HG02678 (cell line): ENCODE results near the gene ZNF22.

Source experiments
- ATAC-seq: cut with Tn5 transposase; IDR thresholded peaks from one replicate; pipeline ENCODE4 v1.9.1; 2021; ENCODE audit warnings: mild to moderate bottlenecking, moderate library complexity; ENCODE audit not compliant: unreplicated experiment

ZNF22 gene

DNA sequence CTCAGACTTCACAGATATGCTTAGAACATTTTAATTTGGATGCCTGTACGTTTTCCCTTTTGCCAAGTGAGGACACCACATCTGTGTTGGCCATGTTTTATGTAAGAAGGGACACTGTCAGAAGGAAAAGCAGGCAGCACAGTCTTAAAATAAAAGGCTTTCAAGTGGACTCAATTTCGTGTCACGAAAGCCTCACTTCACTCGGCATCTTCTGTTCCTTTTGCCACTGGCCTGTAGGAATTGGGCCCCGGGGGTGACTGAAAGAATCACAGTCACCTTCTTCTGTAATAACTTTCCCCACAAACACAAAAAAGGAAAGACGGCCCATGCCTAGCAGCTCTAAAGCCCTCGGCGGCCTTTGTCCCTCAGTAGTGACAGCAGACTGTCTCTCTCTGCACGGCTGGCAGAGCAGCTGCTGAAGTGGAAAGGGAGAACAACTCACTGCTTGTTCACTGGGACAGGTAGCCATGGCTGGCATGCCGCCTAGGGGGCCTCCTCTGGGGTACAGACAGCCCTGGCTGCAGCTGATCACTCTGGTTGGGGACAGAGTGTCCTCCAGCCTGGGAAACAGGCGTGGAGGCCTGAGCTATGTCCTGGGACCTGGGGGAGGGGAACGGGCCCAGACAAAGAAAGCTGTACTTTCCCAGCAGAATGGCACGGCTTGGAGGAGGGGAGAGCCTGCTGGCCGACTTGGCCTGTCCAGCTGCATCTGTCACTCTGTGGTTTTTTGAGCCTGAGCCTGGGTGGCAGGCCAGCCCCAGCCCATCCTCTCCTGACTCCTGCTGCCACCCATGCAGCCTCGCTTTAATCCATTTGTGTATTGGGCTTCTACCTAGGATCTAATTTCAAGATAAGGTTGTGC lies 36.7 kb upstream of the ZNF22 start:
- ATAC-seq: no peak

DNA sequence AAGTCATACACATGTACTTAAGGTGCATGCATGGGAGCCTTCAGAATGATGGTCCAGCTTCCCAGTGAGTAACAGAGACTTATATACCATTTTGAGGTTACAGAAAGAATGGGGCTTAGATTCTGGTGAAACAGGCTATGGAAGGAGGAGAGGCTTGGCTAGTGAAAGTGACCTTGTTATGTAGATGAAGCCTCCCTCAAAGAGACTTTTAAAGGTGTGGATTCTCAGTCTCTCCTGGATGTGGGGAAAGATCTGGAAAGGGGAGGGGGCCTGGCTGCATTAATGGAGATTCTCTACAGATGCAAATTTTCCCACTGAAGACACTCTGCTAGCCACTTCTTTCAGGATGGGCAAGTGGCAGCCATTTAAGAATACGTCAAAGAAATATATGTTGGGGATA lies 35.6 kb upstream of the ZNF22 start:
- ATAC-seq: no peak

- peak; percentile 44 for ATAC-seq
Measured at GRCh38 chr10:44965651-44966097, 35.0 kb upstream of the ZNF22 start.

GRCh38 chr10:44966129-44966815 lies 34.5 kb upstream of the ZNF22 start:
- peak; percentile 36 for ATAC-seq

DNA sequence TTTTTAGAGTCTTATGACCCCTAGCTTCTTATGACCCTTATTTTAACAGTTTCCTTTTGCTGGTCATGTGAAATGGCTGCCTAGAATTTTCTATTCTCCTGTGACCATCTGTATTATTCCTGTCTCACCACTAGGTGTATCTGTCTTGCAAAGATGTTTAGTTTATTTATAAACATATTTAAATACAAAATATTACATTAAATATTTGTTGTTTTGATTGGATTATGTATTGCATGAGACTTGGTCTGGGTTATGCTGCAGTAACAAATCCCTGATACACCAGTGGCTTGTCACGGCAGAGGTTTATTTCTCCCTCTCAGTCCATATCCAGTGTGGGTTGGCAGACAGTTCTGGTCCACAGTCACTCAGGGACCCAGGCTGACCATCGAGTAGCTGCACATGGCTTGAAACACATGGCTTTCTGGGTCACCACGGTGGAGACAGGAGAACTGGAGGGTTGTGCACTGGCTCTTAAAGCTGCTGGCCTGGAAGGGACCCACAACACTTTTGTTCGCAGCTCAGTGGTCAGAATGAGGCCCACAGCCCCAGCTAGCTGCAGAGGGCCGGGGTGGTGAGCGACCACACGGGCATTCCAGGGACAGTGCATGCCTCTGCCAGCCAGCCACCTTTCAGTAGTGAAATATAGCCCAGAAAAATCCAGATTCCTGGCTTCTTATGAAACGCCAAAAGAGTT lies 33.8 kb upstream of the ZNF22 start:
- no peak for ATAC-seq

- ATAC-seq: no peak
Measured at GRCh38 chr10:44967616-44968015, 33.1 kb upstream of the ZNF22 start.

DNA sequence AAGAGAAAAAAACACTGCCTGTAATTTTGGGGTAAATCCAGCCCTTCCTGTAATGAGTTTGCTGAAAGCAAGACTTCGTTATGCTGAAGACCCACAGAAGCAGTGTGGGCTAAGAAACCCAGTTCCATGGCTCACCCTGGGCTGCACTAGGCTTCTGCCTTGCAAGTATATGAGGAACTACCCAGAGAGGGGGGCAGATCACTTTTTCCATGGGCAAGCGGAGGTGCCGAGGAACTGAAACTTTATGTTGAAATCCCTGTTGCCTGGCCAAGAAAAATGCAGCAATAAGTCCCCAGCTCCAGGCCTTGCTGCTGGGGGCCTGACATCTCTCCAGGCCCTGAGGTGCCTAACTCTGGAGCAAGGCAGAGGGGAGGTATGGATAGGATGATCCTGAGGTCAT lies 32.6 kb upstream of the ZNF22 start:
- no peak for ATAC-seq

GRCh38 chr10:44968500-44969400 lies 32.0 kb upstream of the ZNF22 start:
- ATAC-seq: no peak

GRCh38 chr10:44969854-44970253 lies 30.9 kb upstream of the ZNF22 start:
- no peak for ATAC-seq

- no peak for ATAC-seq
Measured at GRCh38 chr10:44970812-44971395, 29.8 kb upstream of the ZNF22 start.

GRCh38 chr10:44971434-44971833 lies 29.3 kb upstream of the ZNF22 start:
- ATAC-seq: no peak

GRCh38 chr10:44971935-44972757 lies 28.6 kb upstream of the ZNF22 start:
- no peak for ATAC-seq

GRCh38 chr10:44972874-44973306 lies 27.8 kb upstream of the ZNF22 start:
- ATAC-seq: no peak

GRCh38 chr10:44973323-44974081 lies 27.2 kb upstream of the ZNF22 start:
- ATAC-seq: peak; percentile 34

- no peak for ATAC-seq
Measured at GRCh38 chr10:44974082-44974627, 26.6 kb upstream of the ZNF22 start.

DNA sequence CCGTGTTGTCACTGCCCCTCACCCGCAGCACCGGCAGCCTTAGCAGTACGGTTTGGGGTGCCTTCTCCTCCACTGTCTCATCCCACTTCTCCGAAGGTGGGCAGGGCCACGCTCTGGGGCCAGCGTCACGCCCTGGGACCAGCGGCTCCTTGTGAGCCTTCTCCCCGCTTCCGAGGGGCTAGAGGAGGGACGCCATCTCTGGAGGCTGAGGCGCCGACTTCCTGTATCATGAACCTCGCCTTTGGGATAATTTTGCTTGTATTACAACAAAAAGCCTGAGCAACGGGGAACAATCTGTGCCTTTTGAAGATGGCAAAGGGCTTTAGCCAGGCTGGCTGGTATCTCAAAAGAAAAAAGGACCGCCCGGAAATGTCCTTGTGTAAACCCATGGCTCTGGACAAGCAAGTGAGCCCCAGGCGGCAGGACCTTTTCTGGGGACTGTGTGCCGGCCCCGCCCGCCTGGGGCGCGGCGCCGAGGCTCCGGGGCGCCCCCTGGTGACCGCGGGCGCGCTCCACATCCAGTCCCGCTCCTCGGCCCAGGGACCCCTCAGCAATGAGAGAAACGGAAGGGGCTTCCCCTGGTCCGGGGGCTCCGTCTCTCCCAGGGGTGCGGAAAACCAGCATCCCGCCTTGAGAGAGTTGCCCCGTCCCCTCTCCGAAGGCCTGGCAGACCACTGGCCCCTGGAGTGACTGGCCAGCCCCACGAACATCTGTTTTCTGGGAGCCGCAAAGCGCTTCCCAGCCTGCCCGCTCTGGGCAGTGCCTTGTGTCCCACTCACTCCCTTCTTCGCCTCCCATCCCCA lies 25.9 kb upstream of the ZNF22 start:
- peak; percentile 69 for ATAC-seq
